Karpas-422 (cell line): ENCODE data around the gene BTBD18. TPM values are rescaled to one million over a fixed set of nuclear protein-coding genes. Genes with fewer than 3 reads are reported as not detected.

Experiments used
- DNase-seq: peaks from one replicate; pipeline ENCODE4 v3.0.0-alpha.2; 2015
- H2AFZ ChIP-seq: fragments of 200-600 bp; sonication (generic); 2 replicates; pipeline ENCODE4 v1.6.1; 2014; ENCODE audit warnings: antibody characterized with exemption, low read length, mixed read lengths
- H3K27ac ChIP-seq: fragments of 200-600 bp; sonication (generic); 2 replicates; pipeline ENCODE4 v1.5.1; 2014; ENCODE audit warnings: mild to moderate bottlenecking, low read length, moderate library complexity
- H3K27me3 ChIP-seq: fragments of 200-600 bp; sonication (generic); 2 replicates; pipeline ENCODE4 v1.6.1; 2014; ENCODE audit warnings: low read length, mixed read lengths
- H3K36me3 ChIP-seq: fragments of 200-600 bp; sonication (generic); 2 replicates; pipeline ENCODE4 v1.6.1; 2014; ENCODE audit warnings: low read length, mixed read lengths; ENCODE audit not compliant: insufficient read depth
- H3K4me1 ChIP-seq: fragments of 200-600 bp; sonication (generic); 2 replicates; pipeline ENCODE4 v1.6.1; 2014; ENCODE audit warnings: mild to moderate bottlenecking, low read length, mixed read lengths
- H3K4me2 ChIP-seq: fragments of 200-600 bp; sonication (generic); 2 replicates; pipeline ENCODE4 v1.6.1; 2014; ENCODE audit warnings: low read length, low read depth, mild to moderate bottlenecking; ENCODE audit not compliant: poor library complexity, severe bottlenecking
- H3K4me3 ChIP-seq: fragments of 200-600 bp; sonication (generic); 2 replicates; pipeline ENCODE4 v1.5.1; 2014; ENCODE audit warnings: mild to moderate bottlenecking, antibody characterized with exemption, low read length, mixed read lengths
- H3K79me2 ChIP-seq: fragments of 200-600 bp; sonication (generic); 2 replicates; pipeline ENCODE4 v1.6.1; 2014; ENCODE audit warnings: mild to moderate bottlenecking, low read length, mixed read lengths
- H3K9ac ChIP-seq: fragments of 200-600 bp; sonication (generic); 2 replicates; pipeline ENCODE4 v1.6.0; 2014; ENCODE audit warnings: low read length
- H3K9me2 ChIP-seq: fragments of 200-600 bp; sonication (generic), shearing (Covaris generic); replicated peaks from 2 replicates; pipeline ENCODE4 v1.6.0; 2014; ENCODE audit warnings: mild to moderate bottlenecking, low read length, moderate library complexity; ENCODE audit not compliant: insufficient read depth
- H3K9me3 ChIP-seq: fragments of 300-700, 200-600 bp; sonication (generic); 2 replicates; pipeline ENCODE4 v1.6.1; 2014; ENCODE audit warnings: low read length, mixed read lengths
- H4K20me1 ChIP-seq: fragments of 200-600 bp; sonication (generic); 2 replicates; pipeline ENCODE4 v1.6.1; 2014; ENCODE audit warnings: mild to moderate bottlenecking, antibody characterized with exemption, low read length, low read depth; ENCODE audit not compliant: insufficient read depth
- total RNA-seq: library from RNA; depleted of rRNA; stranded (reverse); fragments of >200 nt; shearing (Covaris generic); gene quantifications from 2 replicates; pipeline ENCODE4 v1.2.3, GENCODE V29; 2014; ENCODE audit warnings: low replicate concordance

The BTBD18 gene
- total RNA-seq, 1 experiment from 2014 or later: not detected

DNA sequence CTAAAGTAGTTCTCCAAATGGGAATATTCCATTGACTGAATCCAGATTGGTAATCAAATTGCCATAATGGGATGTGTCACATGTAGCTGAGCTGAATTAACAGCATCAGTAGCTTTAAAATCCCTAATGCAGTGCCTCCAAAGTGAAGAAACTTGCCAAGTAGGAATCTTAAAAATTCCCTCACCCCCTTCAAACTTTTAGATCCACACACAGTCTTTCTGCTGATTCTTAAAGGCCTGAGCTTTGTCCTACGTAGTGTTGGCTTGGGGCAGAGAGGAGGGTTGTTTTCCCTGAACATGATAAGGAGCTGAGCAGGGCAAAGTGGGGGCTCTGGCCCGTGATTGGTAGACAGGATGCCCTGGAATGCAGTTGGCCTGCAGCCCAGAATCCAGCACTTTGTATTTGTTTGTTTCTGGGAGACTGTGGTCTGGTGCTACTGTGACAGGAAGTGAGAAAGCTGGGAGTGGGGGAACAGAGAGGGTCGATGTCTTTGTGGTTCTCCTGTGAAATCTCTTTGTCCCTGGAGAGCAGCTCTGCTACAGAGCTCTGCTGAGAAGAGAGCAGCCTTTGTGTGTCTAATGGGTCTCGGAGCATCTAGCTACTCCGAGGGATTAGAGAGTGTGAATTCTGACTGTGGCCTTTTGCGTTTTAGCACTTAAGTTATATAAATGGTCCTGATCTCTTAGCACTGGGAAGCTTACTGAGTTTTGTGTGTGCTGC is 26.9 kb upstream of the BTBD18 start:
- Histone ChIP-seq H3K4me3 (no peak overlapping the region), H3K9me2 (no peaks in the 10 kb centered on the region), H3K4me1 (no peaks in the 10 kb centered on the region; the same call in 1 of the 2 replicates), H3K4me2 (no peak overlapping the region), H3K9me3 (no peaks in the 10 kb centered on the region), H3K79me2 (no peaks in the 10 kb centered on the region), H3K36me3 (no peaks in the 10 kb centered on the region), H3K9ac (no peak overlapping the region), H3K27ac (no peak overlapping the region), H3K27me3 (no peaks in the 10 kb centered on the region), H4K20me1 (no peaks in the 10 kb centered on the region), H2AFZ (no peak overlapping the region)
- no peak for DNase-seq

DNA sequence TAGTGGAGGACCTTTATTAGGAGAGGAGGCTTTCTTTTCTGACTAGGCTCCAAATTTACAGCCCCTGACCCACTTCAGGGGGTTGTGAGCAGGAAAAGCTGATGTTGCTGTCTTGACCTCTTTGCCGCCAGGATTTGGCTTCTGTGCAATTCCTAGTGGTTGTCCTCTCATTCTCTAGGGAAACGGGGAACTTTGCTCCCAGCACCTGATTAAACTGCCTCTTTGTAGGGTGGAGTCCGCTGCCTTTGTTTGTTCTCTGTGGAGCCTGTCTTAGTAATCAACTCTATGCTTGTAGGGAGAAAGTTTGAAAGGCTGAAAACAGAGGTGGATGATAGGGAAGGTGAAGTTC is 26.3 kb upstream of the BTBD18 start:
- no peak for DNase-seq
- Histone ChIP-seq H3K27ac (no peak overlapping the region), H3K79me2 (no peaks in the 10 kb centered on the region), H3K4me2 (no peak overlapping the region), H3K4me3 (no peak overlapping the region), H3K36me3 (no peaks in the 10 kb centered on the region), H4K20me1 (no peaks in the 10 kb centered on the region), H3K27me3 (no peaks in the 10 kb centered on the region), H3K9me2 (no peaks in the 10 kb centered on the region), H2AFZ (no peak overlapping the region), H3K9ac (no peak overlapping the region), H3K9me3 (no peaks in the 10 kb centered on the region), H3K4me1 (no peaks in the 10 kb centered on the region; the same call in 1 of the 2 replicates)

DNA sequence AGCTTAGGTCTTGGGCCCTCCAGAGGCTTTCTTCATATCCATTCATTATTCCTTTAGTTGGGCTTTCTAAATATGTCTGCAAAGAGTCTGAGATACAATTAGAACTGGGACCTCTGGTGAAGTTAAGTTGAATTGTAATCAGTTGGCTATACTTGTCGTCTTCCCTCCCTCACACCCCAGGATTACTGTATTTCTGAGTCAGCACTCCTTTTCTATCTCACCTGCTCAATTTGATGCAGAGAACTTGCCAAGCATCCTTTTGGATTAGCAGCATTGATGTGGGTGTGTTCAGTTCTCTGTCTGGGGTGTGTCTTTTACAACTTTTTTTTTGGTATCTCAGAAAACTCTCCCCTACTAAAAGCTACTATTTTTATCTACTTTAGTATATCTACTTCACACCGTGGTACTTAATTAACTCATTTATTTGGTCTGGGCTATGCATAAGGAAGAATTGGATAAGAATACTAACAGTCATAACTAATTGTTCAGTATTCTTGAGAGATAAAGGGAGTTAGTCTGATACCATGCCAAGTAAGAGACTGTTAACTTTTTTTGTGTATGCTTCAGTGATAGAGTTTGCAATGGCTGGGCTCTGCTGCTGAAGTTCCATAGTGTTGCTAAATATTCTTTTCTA is 25.1 kb upstream of the BTBD18 start:
- Histone ChIP-seq H2AFZ (no peak overlapping the region), H3K9ac (no peak overlapping the region), H3K79me2 (no peaks in the 10 kb centered on the region), H3K27ac (no peak overlapping the region), H3K9me2 (no peaks in the 10 kb centered on the region), H3K9me3 (no peaks in the 10 kb centered on the region), H3K27me3 (no peaks in the 10 kb centered on the region), H3K4me2 (no peak overlapping the region), H3K4me3 (no peak overlapping the region), H3K4me1 (no peaks in the 10 kb centered on the region; the same call in 1 of the 2 replicates), H4K20me1 (no peaks in the 10 kb centered on the region), H3K36me3 (no peaks in the 10 kb centered on the region)
- no peak for DNase-seq

- no peaks in the 10 kb centered on the region for H3K9me3 ChIP-seq
- no peak overlapping the region for H3K9ac ChIP-seq
- H3K4me1 ChIP-seq: no peaks in the 10 kb centered on the region; the same call in 1 of the 2 replicates
- DNase-seq: no peak
- no peaks in the 10 kb centered on the region for H3K9me2 ChIP-seq
- no peak overlapping the region for H2AFZ ChIP-seq
- no peaks in the 10 kb centered on the region for H4K20me1 ChIP-seq
- no peak overlapping the region for H3K4me2 ChIP-seq
- H3K27ac ChIP-seq: no peak overlapping the region
- H3K4me3 ChIP-seq: no peak overlapping the region
- H3K79me2 ChIP-seq: no peaks in the 10 kb centered on the region
- no peaks in the 10 kb centered on the region for H3K27me3 ChIP-seq
- H3K36me3 ChIP-seq: no peaks in the 10 kb centered on the region
Observed at GRCh38 chr11:57776031-57776521, 24.5 kb upstream of the BTBD18 start.

DNA sequence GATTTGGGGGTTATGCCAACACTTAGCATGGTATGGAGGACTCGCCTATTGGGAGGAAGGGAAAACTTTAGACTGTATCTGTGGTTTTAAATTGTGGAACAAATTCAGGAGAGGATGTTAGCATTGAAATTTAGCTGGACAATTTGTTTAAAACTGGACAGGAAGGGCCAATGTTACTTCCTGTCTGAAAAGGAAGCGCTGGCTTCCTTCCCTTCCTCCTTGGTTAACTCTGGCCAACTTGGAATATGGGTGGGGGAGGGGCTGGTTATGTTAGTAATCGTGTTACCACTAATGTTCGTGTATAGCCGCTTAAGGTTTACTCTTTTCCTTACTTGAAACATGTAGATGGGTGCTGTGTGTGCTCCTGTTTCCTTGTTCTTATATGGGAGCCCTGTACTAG is 23.9 kb upstream of the BTBD18 start:
- no peaks in the 10 kb centered on the region for H4K20me1 ChIP-seq
- H3K9me3 ChIP-seq: no peaks in the 10 kb centered on the region
- no peaks in the 10 kb centered on the region for H3K36me3 ChIP-seq
- H2AFZ ChIP-seq: no peak overlapping the region
- no peaks in the 10 kb centered on the region for H3K79me2 ChIP-seq
- H3K4me3 ChIP-seq: no peak overlapping the region
- no peaks in the 10 kb centered on the region for H3K9me2 ChIP-seq
- H3K4me1 ChIP-seq: no peaks in the 10 kb centered on the region; the same call in 1 of the 2 replicates
- no peak overlapping the region for H3K9ac ChIP-seq
- H3K27ac ChIP-seq: no peak overlapping the region
- no peaks in the 10 kb centered on the region for H3K27me3 ChIP-seq
- no peak overlapping the region for H3K4me2 ChIP-seq
- no peak for DNase-seq

DNA sequence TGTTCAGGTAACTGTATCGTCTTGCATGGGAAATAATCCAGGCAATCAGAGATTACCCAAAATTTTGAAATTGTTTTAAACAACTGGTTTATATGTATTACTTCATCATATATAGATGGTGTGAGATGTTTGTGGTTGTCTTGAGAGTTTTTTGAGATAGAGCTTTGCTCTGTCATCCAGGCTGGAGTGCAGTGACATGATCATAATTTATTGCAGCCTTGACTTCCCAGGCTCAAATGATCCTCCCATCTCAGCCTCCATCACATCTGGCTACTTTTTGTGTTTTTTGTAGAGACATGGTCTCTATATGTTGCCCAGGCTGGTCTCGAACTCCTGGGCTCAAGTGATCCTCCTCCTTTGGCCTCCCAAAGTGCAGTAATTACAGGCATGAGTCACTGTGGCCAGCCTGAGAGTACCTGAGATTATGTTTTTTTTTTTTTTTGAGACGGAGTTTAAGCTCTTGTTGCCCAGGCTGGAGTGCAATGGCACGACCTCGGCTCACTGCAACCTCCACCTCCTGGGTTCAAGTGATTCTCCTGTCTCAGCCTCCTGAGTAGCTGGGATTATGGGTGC is 21.5 kb upstream of the BTBD18 start:
- Histone ChIP-seq H3K9me3 (no peaks in the 10 kb centered on the region), H3K27ac (no peak overlapping the region), H3K27me3 (no peaks in the 10 kb centered on the region), H3K9ac (no peak overlapping the region), H2AFZ (no peak overlapping the region), H4K20me1 (no peaks in the 10 kb centered on the region), H3K9me2 (no peaks in the 10 kb centered on the region), H3K4me2 (no peak overlapping the region), H3K4me3 (no peak overlapping the region), H3K36me3 (no peaks in the 10 kb centered on the region), H3K79me2 (no peaks in the 10 kb centered on the region), H3K4me1 (no peaks in the 10 kb centered on the region; the same call in 1 of the 2 replicates)
- no peak for DNase-seq

- H3K36me3 ChIP-seq: no peaks in the 10 kb centered on the region
- no peaks in the 10 kb centered on the region for H3K9me3 ChIP-seq
- H3K9me2 ChIP-seq: no peaks in the 10 kb centered on the region
- no peak overlapping the region for H3K9ac ChIP-seq
- no peaks in the 10 kb centered on the region for H4K20me1 ChIP-seq
- H3K27ac ChIP-seq: no peak overlapping the region
- H3K4me3 ChIP-seq: no peak overlapping the region
- H3K27me3 ChIP-seq: no peaks in the 10 kb centered on the region
- no peak overlapping the region for H3K4me2 ChIP-seq
- H3K79me2 ChIP-seq: no peaks in the 10 kb centered on the region
- no peaks in the 10 kb centered on the region; the same call in 1 of the 2 replicates for H3K4me1 ChIP-seq
- DNase-seq: no peak
- H2AFZ ChIP-seq: no peak overlapping the region
Observed at GRCh38 chr11:57772562-57772961, 20.9 kb upstream of the BTBD18 start.

GRCh38 chr11:57771365-57771764 is 19.7 kb upstream of the BTBD18 start:
- no peaks in the 10 kb centered on the region for H3K36me3 ChIP-seq
- H3K79me2 ChIP-seq: no peaks in the 10 kb centered on the region
- DNase-seq: no peak
- H3K27ac ChIP-seq: no peak overlapping the region
- H3K4me1 ChIP-seq: no peaks in the 10 kb centered on the region
- H3K9me2 ChIP-seq: no peaks in the 10 kb centered on the region
- no peak overlapping the region for H3K4me2 ChIP-seq
- no peak overlapping the region for H3K9ac ChIP-seq
- H3K27me3 ChIP-seq: no peaks in the 10 kb centered on the region
- H2AFZ ChIP-seq: no peak overlapping the region
- H3K9me3 ChIP-seq: no peaks in the 10 kb centered on the region
- H4K20me1 ChIP-seq: no peaks in the 10 kb centered on the region
- no peak overlapping the region for H3K4me3 ChIP-seq
